H1 (cell line): Measurements from ENCODE around the gene ERLIN1.

Experiments used
- CTCF ChIP-seq, 3 experiments: IDR thresholded peaks; 1 replicate in 2 of 3; 2 replicates in 1 of 3; pipeline versions ENCODE4 v1.5.1 to v1.6.1; 2011; ENCODE audit warnings: low read length in 3 of 3, mild to moderate bottlenecking in 3 of 3, inconsistent platforms in 2 of 3, low read depth in 1 of 3, moderate library complexity in 1 of 3; ENCODE audit not compliant: insufficient read depth in 1 of 3; ENCODE audit errors: control extremely low read depth in 1 of 3
- EZH2 ChIP-seq: fragments of 200-600 bp; sonication (generic); IDR thresholded peaks from 2 replicates; pipeline ENCODE4 v1.7.1; 2012; ENCODE audit warnings: low read depth, mild to moderate bottlenecking, moderate library complexity, low read length, inconsistent platforms; ENCODE audit not compliant: severe bottlenecking
- FOSL1 ChIP-seq: IDR thresholded peaks from 2 replicates; pipeline ENCODE4 v1.6.1; 2011; ENCODE audit warnings: mild to moderate bottlenecking, low read depth, low read length, moderate library complexity; ENCODE audit not compliant: insufficient read depth
- JUND ChIP-seq: IDR thresholded peaks from 2 replicates; pipeline ENCODE4 v1.6.1; 2011; ENCODE audit warnings: mild to moderate bottlenecking, improper control_type of control experiment, low read length
- MAFK ChIP-seq: IDR thresholded peaks from 2 replicates; pipeline ENCODE4 v1.6.1; 2012; ENCODE audit warnings: low read depth, mild to moderate bottlenecking, improper control_type of control experiment, low read length
- NANOG ChIP-seq: IDR thresholded peaks from 2 replicates; pipeline ENCODE4 v1.6.1; 2011; ENCODE audit warnings: low read length, low read depth, mild to moderate bottlenecking, inconsistent platforms; ENCODE audit not compliant: insufficient read depth, poor library complexity, severe bottlenecking
- POLR2A ChIP-seq, 2 experiments: IDR thresholded peaks; 1 replicate in 1 of 2; 2 replicates in 1 of 2; pipeline ENCODE4 v1.6.1; 2011; ENCODE audit warnings: low read depth in 2 of 2, low read length in 2 of 2, mild to moderate bottlenecking in 2 of 2; ENCODE audit errors: control extremely low read depth in 1 of 2
- POLR2AphosphoS5 ChIP-seq: IDR thresholded peaks from 2 replicates; pipeline ENCODE4 v1.6.1; 2011; ENCODE audit warnings: low read depth, low read length
- RAD21 ChIP-seq, 2 experiments: IDR thresholded peaks in 1 of 2; conservative IDR thresholded peaks in 1 of 2; 2 replicates each; pipeline ENCODE4 v1.6.1; 2011; ENCODE audit warnings: low read depth in 2 of 2, low read length in 2 of 2, improper control_type of control experiment in 1 of 2, inconsistent platforms in 1 of 2, mild to moderate bottlenecking in 1 of 2, moderate library complexity in 1 of 2
- TF ChIP-seq, protein P1 (sequence below): IDR thresholded peaks from 2 replicates; pipeline ENCODE4 v1.6.1; 2012; ENCODE audit warnings: inconsistent platforms

DNA sequence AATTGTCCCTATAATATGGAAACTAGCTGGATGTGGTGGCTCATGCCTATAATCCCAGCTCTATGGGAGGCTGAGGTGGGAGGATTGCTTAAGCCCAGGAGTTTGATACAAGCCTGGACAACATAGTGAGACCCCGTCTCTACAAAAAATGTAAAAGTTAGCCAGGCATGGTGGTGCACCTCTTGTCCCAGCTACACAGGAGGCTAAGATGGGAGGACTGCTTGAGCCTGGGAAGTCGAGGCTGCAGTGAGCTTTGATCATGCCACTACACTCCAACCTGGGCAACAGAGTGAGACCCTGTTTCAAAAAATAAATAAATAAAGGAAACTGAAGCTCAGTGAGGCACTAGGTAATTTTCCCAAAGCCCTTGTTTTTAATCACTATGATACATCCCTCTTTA lies 15.7 kb upstream of the ERLIN1 start:
- TF ChIP-seq RAD21 (IDR thresholded peaks at IDR 0.05 in 1 of 2, conservative IDR thresholded peaks at IDR 0.05 in 1 of 2; ENCODE audit: low read depth in 2 of 2, low read length in 2 of 2) (no peak), FOSL1 (no peak), CTCF (IDR thresholded peaks at IDR 0.05; ENCODE audit: control extremely low read depth in 1 of 3, insufficient read depth in 1 of 3, low read depth in 1 of 3, low read length in 3 of 3) (no peak), NANOG (no peak), POLR2AphosphoS5 (no peak), JUND (no peak), EZH2 (no peak), POLR2A (IDR thresholded peaks at IDR 0.05; ENCODE audit: control extremely low read depth in 1 of 2, low read depth in 2 of 2, low read length in 2 of 2) (no peak), MAFK (no peak)
- TF ChIP-seq, protein P1, sequence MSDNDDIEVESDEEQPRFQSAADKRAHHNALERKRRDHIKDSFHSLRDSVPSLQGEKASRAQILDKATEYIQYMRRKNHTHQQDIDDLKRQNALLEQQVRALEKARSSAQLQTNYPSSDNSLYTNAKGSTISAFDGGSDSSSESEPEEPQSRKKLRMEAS, result no peak
